Breast epithelium (tissue), 3 donors: ENCODE data around the gene TECPR1.

Experiments
- CTCF ChIP-seq, 3 donors: fragments of 450-650 bp; IDR thresholded peaks; one replicate each; pipeline ENCODE4 v1.5.1; 2016 to 2017; ENCODE audit warnings: antibody characterized with exemption in 3 of 3, mild to moderate bottlenecking in 3 of 3, moderate library complexity in 3 of 3
- POLR2A ChIP-seq: fragments of 450-650 bp; IDR thresholded peaks from one replicate; pipeline ENCODE4 v1.6.1; 2016; ENCODE audit warnings: antibody characterized with exemption, mild to moderate bottlenecking, moderate library complexity

GRCh38 chr7:98230746-98231471 lies 21.1 kb downstream of the TECPR1 start:
- TF ChIP-seq CTCF (IDR thresholded peaks at IDR 0.05) (no peak), POLR2A (no peak)
